Mesenchymal stem cell (in vitro differentiated cells and primary cell): ENCODE results near the gene RIIAD1.

Experiments
- DNase-seq: peaks from one replicate; pipeline ENCODE4 v3.0.0-alpha.2; 2013
- H2AFZ ChIP-seq: one replicate; pipeline ENCODE4 v1.6.1; 2013; ENCODE audit warnings: low read depth, mild to moderate bottlenecking, control low read depth, inconsistent platforms, low read length, moderate library complexity
- H2AK5ac ChIP-seq: 2 replicates; pipeline ENCODE4 v1.6.1; 2013; ENCODE audit warnings: low read length, moderate library complexity, mild to moderate bottlenecking, inconsistent platforms; ENCODE audit not compliant: severe bottlenecking
- H2BK120ac ChIP-seq: one replicate; pipeline ENCODE4 v1.6.1; 2013; ENCODE audit warnings: low read depth, mild to moderate bottlenecking, inconsistent platforms, low read length, moderate library complexity
- H2BK12ac ChIP-seq, 2 experiments: one replicate each; pipeline ENCODE4 v1.6.1; 2013; ENCODE audit warnings: inconsistent platforms in 2 of 2, low read length in 2 of 2, mild to moderate bottlenecking in 2 of 2, moderate library complexity in 2 of 2, control low read depth in 1 of 2
- H2BK15ac ChIP-seq: one replicate; pipeline ENCODE4 v1.6.1; 2013; ENCODE audit warnings: mild to moderate bottlenecking, low read depth, inconsistent platforms; ENCODE audit not compliant: poor library complexity, severe bottlenecking
- H2BK5ac ChIP-seq: 2 replicates; pipeline ENCODE4 v1.6.1; 2013; ENCODE audit warnings: low read depth, mild to moderate bottlenecking, low read length, control low read depth, inconsistent platforms; ENCODE audit not compliant: poor library complexity, severe bottlenecking
- H3K14ac ChIP-seq, 2 experiments: one replicate each; pipeline ENCODE4 v1.6.1; 2013; ENCODE audit warnings: inconsistent platforms in 2 of 2, low read length in 2 of 2, control low read depth in 1 of 2, mild to moderate bottlenecking in 1 of 2, moderate library complexity in 1 of 2
- H3K18ac ChIP-seq, 2 experiments: one replicate each; pipeline ENCODE4 v1.6.1; 2013; ENCODE audit warnings: inconsistent platforms in 2 of 2, low read length in 2 of 2, control low read depth in 1 of 2, low read depth in 1 of 2, mild to moderate bottlenecking in 1 of 2
- H3K23ac ChIP-seq, 2 experiments: one replicate each; pipeline ENCODE4 v1.6.1; 2013; ENCODE audit warnings: inconsistent platforms in 2 of 2, low read length in 2 of 2, mild to moderate bottlenecking in 2 of 2, moderate library complexity in 2 of 2, control low read depth in 1 of 2
- H3K27ac ChIP-seq: 2 replicates; pipeline ENCODE4 v1.5.1; 2013; ENCODE audit warnings: mild to moderate bottlenecking, moderate library complexity, low read length, control low read depth, inconsistent platforms; ENCODE audit not compliant: poor library complexity, severe bottlenecking
- H3K27me3 ChIP-seq, 2 experiments: 2 replicates each; pipeline versions ENCODE4 v1.6.1 to v1.7.0; 2013; ENCODE audit warnings: low read length in 2 of 2, mild to moderate bottlenecking in 2 of 2, moderate library complexity in 2 of 2, control low read depth in 1 of 2, inconsistent platforms in 1 of 2; ENCODE audit not compliant: control insufficient read depth in 1 of 2, insufficient read depth in 1 of 2
- H3K36me3 ChIP-seq, 2 experiments: 2 replicates each; pipeline versions ENCODE4 v1.6.1 to v1.7.0; 2013; ENCODE audit warnings: low read length in 2 of 2, control low read depth in 1 of 2, inconsistent platforms in 1 of 2, low read depth in 1 of 2, mild to moderate bottlenecking in 1 of 2; ENCODE audit not compliant: insufficient read depth in 2 of 2, control insufficient read depth in 1 of 2
- H3K4ac ChIP-seq, 2 experiments: one replicate each; pipeline ENCODE4 v1.6.1; 2013; ENCODE audit warnings: inconsistent platforms in 2 of 2, low read length in 2 of 2, mild to moderate bottlenecking in 2 of 2, moderate library complexity in 2 of 2, control low read depth in 1 of 2, low read depth in 1 of 2
- H3K4me1 ChIP-seq: 2 replicates; pipeline ENCODE4 v1.6.1; 2013; ENCODE audit warnings: low read depth, low read length, control low read depth; ENCODE audit not compliant: control insufficient read depth, insufficient read depth
- H3K4me2 ChIP-seq: 2 replicates; pipeline ENCODE4 v1.6.1; 2013; ENCODE audit warnings: low read length, mild to moderate bottlenecking, inconsistent platforms; ENCODE audit not compliant: poor library complexity, severe bottlenecking
- H3K4me3 ChIP-seq, 2 experiments: 2 replicates each; pipeline versions ENCODE4 v1.5.1 to v1.7.0; 2013; ENCODE audit warnings: low read length in 2 of 2, mild to moderate bottlenecking in 2 of 2, control low read depth in 1 of 2, low read depth in 1 of 2; ENCODE audit not compliant: insufficient read depth in 1 of 2
- H3K79me1 ChIP-seq: replicated peaks from 2 replicates; pipeline ENCODE4 v1.6.1; 2013; ENCODE audit warnings: mild to moderate bottlenecking, control low read depth, low read length, inconsistent platforms; ENCODE audit not compliant: poor library complexity, severe bottlenecking
- H3K9ac ChIP-seq: 2 replicates; pipeline ENCODE4 v1.7.0; 2013; ENCODE audit warnings: mild to moderate bottlenecking, low read length, moderate library complexity
- H3K9me3 ChIP-seq: 2 replicates; pipeline ENCODE4 v1.7.0; 2013; ENCODE audit warnings: mild to moderate bottlenecking, low read length; ENCODE audit not compliant: control insufficient read depth
- H4K8ac ChIP-seq: one replicate; pipeline ENCODE4 v1.6.1; 2013; ENCODE audit warnings: inconsistent platforms, mild to moderate bottlenecking, low read length, moderate library complexity
- H4K91ac ChIP-seq: one replicate; pipeline ENCODE4 v1.6.1; 2013; ENCODE audit warnings: mild to moderate bottlenecking, low read length, inconsistent platforms
- WGBS: methylation state at CpG from one replicate; pipeline ENCODE4 v1.1.7; 2013; ENCODE audit warnings: mixed read lengths; 5-methylcytosine and 5-hydroxymethylcytosine counted together

The RIIAD1 gene

GRCh38 chr1:151737026-151737425, 15.7 kb downstream of the RIIAD1 start:
- Histone ChIP-seq H4K8ac (no peak overlapping the region), H3K9me3 (peaks cover 6% of the 10 kb centered on the region), H3K4ac (no peak overlapping the region), H3K4me3 (no peak overlapping the region), H3K4me1 (no peaks in the 10 kb centered on the region), H3K18ac (no peak overlapping the region), H2BK15ac (no peak overlapping the region), H2BK120ac (no peak overlapping the region), H2BK5ac (no peak overlapping the region), H3K27ac (no peak overlapping the region), H3K9ac (no peak overlapping the region), H2BK12ac (no peak overlapping the region), H2AK5ac (no peak overlapping the region), H3K23ac (no peak overlapping the region), H2AFZ (no peak overlapping the region), H3K4me2 (no peak overlapping the region), H3K27me3 (peaks cover 9 to 13% of the 10 kb centered on the region in 2 experiments), H3K79me1 (no peaks in the 10 kb centered on the region), H3K14ac (no peak overlapping the region), H4K91ac (no peak overlapping the region), H3K36me3 (no peaks in the 10 kb centered on the region)
- no peak for DNase-seq
- 62% methylated on average over 2 of the region's 2 CpGs for WGBS

GRCh38 chr1:151737479-151737878, 16.2 kb downstream of the RIIAD1 start:
- Histone ChIP-seq H3K36me3 (no peaks in the 10 kb centered on the region), H4K8ac (no peak overlapping the region), H3K18ac (no peak overlapping the region), H3K27me3 (peaks cover 4 to 17% of the 10 kb centered on the region in 2 experiments), H4K91ac (no peak overlapping the region), H3K14ac (no peak overlapping the region), H2BK120ac (no peak overlapping the region), H3K4me3 (no peak overlapping the region), H3K23ac (no peak overlapping the region), H3K9ac (no peak overlapping the region), H2AK5ac (no peak overlapping the region), H3K4ac (no peak overlapping the region), H2AFZ (no peak overlapping the region), H2BK12ac (no peak overlapping the region), H2BK15ac (no peak overlapping the region), H3K79me1 (no peaks in the 10 kb centered on the region), H2BK5ac (no peak overlapping the region), H3K27ac (no peak overlapping the region), H3K9me3 (peaks cover 6% of the 10 kb centered on the region), H3K4me2 (no peak overlapping the region), H3K4me1 (no peaks in the 10 kb centered on the region)
- no peak for DNase-seq

GRCh38 chr1:151739590-151740355, 18.5 kb downstream of the RIIAD1 start:
- no peak overlapping the region for H3K18ac ChIP-seq
- H3K4me2 ChIP-seq = no peak overlapping the region
- no peak overlapping the region for H3K4me3 ChIP-seq
- H4K91ac ChIP-seq = no peak overlapping the region
- no peaks in the 10 kb centered on the region for H3K4me1 ChIP-seq
- H2BK5ac ChIP-seq = no peak overlapping the region
- no peak overlapping the region for H3K4ac ChIP-seq
- H3K79me1 ChIP-seq = no peaks in the 10 kb centered on the region
- H3K27ac ChIP-seq = no peak overlapping the region
- peaks cover 6% of the 10 kb centered on the region for H3K9me3 ChIP-seq
- no peak overlapping the region for H2BK15ac ChIP-seq
- peaks cover 0 to 17% of the 10 kb centered on the region in 2 experiments for H3K27me3 ChIP-seq
- no peaks in the 10 kb centered on the region for H3K36me3 ChIP-seq
- DNase-seq = no peak
- H2AFZ ChIP-seq = no peak overlapping the region
- H2BK12ac ChIP-seq = no peak overlapping the region
- no peak overlapping the region for H2AK5ac ChIP-seq
- H3K14ac ChIP-seq = no peak overlapping the region
- no peak overlapping the region for H2BK120ac ChIP-seq
- H4K8ac ChIP-seq = no peak overlapping the region
- 75% methylated on average over 3 of the region's 3 CpGs for WGBS
- H3K23ac ChIP-seq = no peak overlapping the region
- H3K9ac ChIP-seq = no peak overlapping the region

- no peak overlapping the region for H3K4me3 ChIP-seq
- WGBS = 89% methylated on average over 4 of the region's 4 CpGs
- no peak overlapping the region for H2BK15ac ChIP-seq
- no peaks in the 10 kb centered on the region for H3K79me1 ChIP-seq
- DNase-seq = no peak
- no peaks in the 10 kb centered on the region for H3K4me1 ChIP-seq
- no peak overlapping the region for H2AK5ac ChIP-seq
- H4K91ac ChIP-seq = no peak overlapping the region
- H3K9ac ChIP-seq = no peak overlapping the region
- no peak overlapping the region for H2BK5ac ChIP-seq
- peaks cover 6% of the 10 kb centered on the region for H3K9me3 ChIP-seq
- H4K8ac ChIP-seq = no peak overlapping the region
- no peak overlapping the region for H3K4me2 ChIP-seq
- H2BK12ac ChIP-seq = no peak overlapping the region
- H3K18ac ChIP-seq = no peak overlapping the region
- H3K4ac ChIP-seq = no peak overlapping the region
- no peak overlapping the region for H2BK120ac ChIP-seq
- peaks cover 0 to 17% of the 10 kb centered on the region in 2 experiments for H3K27me3 ChIP-seq
- H2AFZ ChIP-seq = no peak overlapping the region
- H3K23ac ChIP-seq = peak overlapping the region in 1 of 2 experiments; percentile 79
- H3K14ac ChIP-seq = no peak overlapping the region
- no peaks in the 10 kb centered on the region for H3K36me3 ChIP-seq
- H3K27ac ChIP-seq = no peak overlapping the region
Measured at GRCh38 chr1:151741516-151741915, 20.2 kb downstream of the RIIAD1 start.
